Measurements from ENCODE around the gene MROH2A.
"Not testable (repeated sequence)": the region's sequence is repeated elsewhere in the genome, so short reads cannot be mapped to it uniquely, and the experiment has no call there.

- TF ChIP-seq CTCF (conservative IDR thresholded peaks at IDR 0.05; ENCODE audit: low read length); EZH2phosphoT487 (IDR thresholded peaks at IDR 0.05; ENCODE audit: borderline replicate concordance): not testable (repeated sequence)
Measured at GRCh38 chr2:233745838-233746237, 32.3 kb upstream of the MROH2A start.
